Activated gamma-delta T cell treated with anti-CD3 and anti-CD28 coated beads, Interleukin-2, amount 50 U/mL, for 16 hours (primary cell): Measurements from ENCODE around the gene RBL1.
"Not testable (repeated sequence)": the region's sequence is repeated elsewhere in the genome, so short reads cannot be mapped to it uniquely, and the experiment has no call there.

Source experiments
- DNase-seq: peaks from one replicate; pipeline ENCODE4 v3.0.0-alpha.2; 2020; ENCODE audit warnings: low read depth

The RBL1 gene

GRCh38 chr20:37095599-37096414, at the start of gene RBL1:
Gene RBL1 (minus strand): TSS chr20:37095997. CDS start chr20:37095928, 69 bp downstream.
- DNase-seq, result peak; percentile 77

- no peak for DNase-seq
Measured at GRCh38 chr20:37144856-37145404, 49.1 kb upstream of the RBL1 start.

GRCh38 chr20:37142708-37143107, 46.9 kb upstream of the RBL1 start:
- no peak for DNase-seq

GRCh38 chr20:37137547-37137946, 41.8 kb upstream of the RBL1 start:
- no peak for DNase-seq

GRCh38 chr20:37133952-37134351, 38.2 kb upstream of the RBL1 start:
- no peak for DNase-seq

GRCh38 chr20:37131486-37131885, 35.7 kb upstream of the RBL1 start:
- no peak for DNase-seq

GRCh38 chr20:37128803-37129202, 33.0 kb upstream of the RBL1 start:
- DNase-seq, result no peak

GRCh38 chr20:37126290-37126689, 30.5 kb upstream of the RBL1 start:
- DNase-seq, result not testable (repeated sequence)

GRCh38 chr20:37123441-37123840, 27.6 kb upstream of the RBL1 start:
- DNase-seq, result no peak

- no peak for DNase-seq
Measured at GRCh38 chr20:37120497-37120896, 24.7 kb upstream of the RBL1 start.

- DNase-seq, result no peak
Measured at GRCh38 chr20:37119356-37120036, 23.7 kb upstream of the RBL1 start.

- no peak for DNase-seq
Measured at GRCh38 chr20:37114012-37114411, 18.2 kb upstream of the RBL1 start.

GRCh38 chr20:37111926-37112455, 16.2 kb upstream of the RBL1 start:
- DNase-seq, result no peak

- DNase-seq, result no peak
Measured at GRCh38 chr20:37108676-37109075, 12.9 kb upstream of the RBL1 start.

GRCh38 chr20:37102571-37102970, 6.8 kb upstream of the RBL1 start:
- no peak for DNase-seq

- DNase-seq, result no peak
Measured at GRCh38 chr20:37096415-37097041, 731 bp upstream of the RBL1 start.

- DNase-seq, result peak; percentile 7
Measured at GRCh38 chr20:37095108-37095598, 644 bp downstream of the RBL1 start.

- DNase-seq, result no peak
Measured at GRCh38 chr20:37090407-37090806, 5.4 kb downstream of the RBL1 start.

- peak; percentile 3 for DNase-seq
Measured at GRCh38 chr20:37081717-37082289, 14.0 kb downstream of the RBL1 start.

- DNase-seq, result no peak
Measured at GRCh38 chr20:37077009-37077408, 18.8 kb downstream of the RBL1 start.

- no peak for DNase-seq
Measured at GRCh38 chr20:37075932-37076685, 19.7 kb downstream of the RBL1 start.
